HFFc6 (cell line): ENCODE data around the gene ETNK1. TPM values are rescaled to one million over a fixed set of nuclear protein-coding genes. Genes with fewer than 3 reads are reported as not detected.

ENCODE experiments used
- DNase-seq: peaks from one replicate; pipeline ENCODE4 v3.0.0-alpha.2; 2018
- H3K27ac Mint-ChIP-seq: 2 replicates; pipeline ENCODE4 v1.8.0; 2020; ENCODE audit warnings: mild to moderate bottlenecking, mixed read lengths
- H3K27me3 Mint-ChIP-seq: 2 replicates; pipeline ENCODE4 v1.8.0; 2021; ENCODE audit warnings: mild to moderate bottlenecking, moderate library complexity, mixed read lengths; ENCODE audit not compliant: insufficient read depth
- H3K36me3 Mint-ChIP-seq: 2 replicates; pipeline ENCODE4 v1.8.0; 2021; ENCODE audit warnings: low read depth, mixed read lengths
- H3K4me1 Mint-ChIP-seq: 2 replicates; pipeline ENCODE4 v1.8.0; 2020; ENCODE audit warnings: low read depth, mixed read lengths
- H3K4me3 Mint-ChIP-seq: 2 replicates; pipeline ENCODE4 v1.8.0; 2020; ENCODE audit warnings: mild to moderate bottlenecking, moderate library complexity, mixed read lengths
- H3K9me3 Mint-ChIP-seq: 2 replicates; pipeline ENCODE4 v1.8.0; 2020; ENCODE audit warnings: mild to moderate bottlenecking, mixed read lengths
- CTCF ChIP-seq: fragments of 200-600 bp; sonication (generic); IDR thresholded peaks from 2 replicates; pipeline ENCODE4 v1.5.0; 2021; ENCODE audit warnings: antibody characterized with exemption, mild to moderate bottlenecking
- total RNA-seq, 6 experiments: library from RNA; stranded (reverse); fragmentation: NEBNext Ultra II Directional; extraction: Animal tissue kit (Norgen Biotek cat#: 25700); gene quantifications; 2 replicates in 1 of 6; 3 replicates in 5 of 6; pipeline ENCODE4 v1.2.3, GENCODE V29; 2021

Gene ETNK1
- total RNA-seq, 6 experiments from 2014 or later, result 23.7 to 33.8 (median 28.5) TPM

DNA sequence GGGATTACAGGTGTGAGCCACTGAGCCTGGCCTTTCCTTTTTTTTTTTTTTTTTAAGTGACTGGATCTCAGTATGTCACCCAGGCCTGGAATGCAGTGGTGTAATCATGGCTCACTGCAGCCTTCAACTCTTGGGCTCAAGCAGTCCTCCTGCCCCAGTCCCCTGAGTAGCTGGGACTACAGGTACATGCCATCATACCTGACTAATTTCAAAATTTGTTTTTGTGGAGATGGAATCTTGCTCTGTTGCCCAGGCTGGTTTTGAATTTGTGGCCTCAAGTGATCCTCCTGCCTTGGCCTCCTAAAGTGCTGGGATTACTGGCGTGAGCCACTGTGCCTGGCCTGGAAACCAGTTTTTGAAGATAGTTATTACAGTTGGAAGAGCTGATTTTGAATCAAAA lies 37.4 kb downstream of the ETNK1 start:
- Mint-ChIP-seq H3K4me1 (peaks cover 21% of the 10 kb centered on the region), H3K27me3 (no peaks in the 10 kb centered on the region), H3K36me3 (0 out of 2 replicates have a peak, but pooled peaks cover 4% of the 10 kb centered on the region), H3K4me3 (no peak overlapping the region), H3K9me3 (no peaks in the 10 kb centered on the region), H3K27ac (no peak overlapping the region)
- TF ChIP-seq CTCF, result no peak
- DNase-seq, result no peak

GRCh38 chr12:22665476-22665875 lies 40.5 kb downstream of the ETNK1 start:
- Mint-ChIP-seq H3K4me3 (no peak overlapping the region), H3K36me3 (no peaks in the 10 kb centered on the region), H3K4me1 (no peaks in the 10 kb centered on the region), H3K27ac (no peak overlapping the region), H3K9me3 (no peaks in the 10 kb centered on the region), H3K27me3 (no peaks in the 10 kb centered on the region)
- no peak for DNase-seq
- TF ChIP-seq CTCF, result no peak

DNA sequence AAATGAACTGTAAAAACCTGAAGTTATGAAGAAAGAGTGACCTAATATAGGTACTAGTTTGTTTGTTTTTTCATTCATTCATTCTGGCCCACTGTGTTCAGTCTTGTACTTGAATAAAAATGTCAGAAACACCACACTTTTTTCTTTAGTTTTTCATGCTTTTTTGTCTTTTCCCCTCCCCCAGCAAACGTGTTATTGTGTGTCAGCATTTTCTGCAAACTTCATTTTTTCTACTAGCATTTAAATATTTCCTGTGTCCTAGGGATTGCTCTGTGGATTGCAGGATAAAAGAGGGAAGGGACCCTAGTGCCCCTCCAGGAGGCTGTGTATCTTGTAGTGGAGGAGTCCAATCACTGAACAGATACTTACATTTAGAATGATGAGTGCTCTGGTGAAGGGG lies 42.2 kb downstream of the ETNK1 start:
- Mint-ChIP-seq H3K27me3 (no peaks in the 10 kb centered on the region), H3K4me3 (no peak overlapping the region), H3K9me3 (no peaks in the 10 kb centered on the region), H3K4me1 (no peaks in the 10 kb centered on the region), H3K27ac (no peak overlapping the region), H3K36me3 (no peaks in the 10 kb centered on the region)
- TF ChIP-seq CTCF, result no peak
- DNase-seq, result no peak

DNA sequence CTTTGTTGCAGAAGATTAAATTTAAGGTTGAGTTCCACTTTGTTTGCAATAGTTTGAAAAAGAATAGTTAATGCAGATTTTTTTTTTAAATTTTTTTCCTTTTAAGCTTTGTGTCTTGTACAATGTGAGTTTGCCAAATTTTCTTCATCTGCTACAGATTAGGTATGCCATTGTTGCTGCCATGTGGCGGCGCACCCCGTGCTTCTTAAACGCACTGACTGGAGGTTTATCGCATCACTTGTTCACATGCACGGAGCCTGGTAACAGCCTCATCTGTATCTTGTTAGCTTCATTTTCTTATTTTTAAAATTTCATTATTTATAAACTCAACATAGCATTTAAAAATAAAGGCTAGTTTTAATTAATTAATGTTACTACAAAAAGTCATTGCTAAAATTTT lies 43.5 kb downstream of the ETNK1 start:
- TF ChIP-seq CTCF, result no peak
- H3K4me1 Mint-ChIP-seq, result peaks cover 13% of the 10 kb centered on the region
- H3K4me3 Mint-ChIP-seq, result no peak overlapping the region
- no peak for DNase-seq
- H3K9me3 Mint-ChIP-seq, result no peaks in the 10 kb centered on the region
- no peak overlapping the region for H3K27ac Mint-ChIP-seq
- H3K27me3 Mint-ChIP-seq, result no peaks in the 10 kb centered on the region
- peaks cover 5% of the 10 kb centered on the region; the same call in 1 of the 2 replicates for H3K36me3 Mint-ChIP-seq

GRCh38 chr12:22670762-22671161 lies 45.8 kb downstream of the ETNK1 start:
- peaks cover 20% of the 10 kb centered on the region for H3K4me1 Mint-ChIP-seq
- no peak overlapping the region for H3K4me3 Mint-ChIP-seq
- H3K27ac Mint-ChIP-seq, result no peak overlapping the region
- peaks cover 5% of the 10 kb centered on the region; the same call in 1 of the 2 replicates for H3K36me3 Mint-ChIP-seq
- DNase-seq, result no peak
- peak; percentile 74 for TF ChIP-seq CTCF
- H3K9me3 Mint-ChIP-seq, result no peaks in the 10 kb centered on the region
- no peaks in the 10 kb centered on the region for H3K27me3 Mint-ChIP-seq

DNA sequence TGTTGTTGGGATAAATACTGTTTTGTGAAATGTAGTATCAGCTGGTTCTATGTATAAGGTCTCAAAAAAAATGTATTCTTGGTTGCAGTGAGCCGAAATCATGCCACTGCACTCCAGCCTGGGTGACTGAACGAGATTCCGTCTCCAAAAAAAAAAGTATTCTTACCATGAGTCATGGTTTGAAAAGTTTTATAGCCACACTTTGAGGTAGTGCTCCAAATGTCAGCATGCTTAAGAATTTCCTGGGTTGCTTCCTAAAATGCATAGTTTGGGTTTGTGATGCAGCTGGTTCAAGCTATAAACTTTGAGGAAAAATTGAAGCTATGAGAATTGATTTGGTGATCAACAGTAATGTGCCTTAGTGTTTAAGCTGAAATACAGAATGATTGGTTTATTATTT lies 48.0 kb downstream of the ETNK1 start:
- Mint-ChIP-seq H3K4me1 (peaks cover 20% of the 10 kb centered on the region), H3K36me3 (peaks cover 26% of the 10 kb centered on the region), H3K9me3 (no peaks in the 10 kb centered on the region), H3K27me3 (no peaks in the 10 kb centered on the region), H3K27ac (peak overlapping the region; percentile 69), H3K4me3 (peak overlapping the region; percentile 60; the same call in 1 of the 2 replicates)
- no peak for TF ChIP-seq CTCF
- peak; percentile 74 for DNase-seq
